Gastrocnemius medialis (tissue), 4 donors: ENCODE measurements around the gene PDHX.

Experiments used
- POLR2A ChIP-seq, 2 donors: fragments of 450-650 bp; IDR thresholded peaks; one replicate each; pipeline ENCODE4 v1.6.1; 2017; ENCODE audit warnings: antibody characterized with exemption in 2 of 2, mild to moderate bottlenecking in 2 of 2, moderate library complexity in 2 of 2
- TF ChIP-seq, protein P1 (sequence below), 5 experiments: fragments of 450-650 bp in 3 of 5; fragments of 200-600 bp in 2 of 5; sonication (generic) in 2 of 5; IDR thresholded peaks in 4 of 5; conservative IDR thresholded peaks in 1 of 5; 1 replicate in 4 of 5; 2 replicates in 1 of 5; pipeline ENCODE4 v1.5.1; 2016 to 2019; ENCODE audit warnings: antibody characterized with exemption in 5 of 5, mild to moderate bottlenecking in 3 of 5, moderate library complexity in 3 of 5

DNA sequence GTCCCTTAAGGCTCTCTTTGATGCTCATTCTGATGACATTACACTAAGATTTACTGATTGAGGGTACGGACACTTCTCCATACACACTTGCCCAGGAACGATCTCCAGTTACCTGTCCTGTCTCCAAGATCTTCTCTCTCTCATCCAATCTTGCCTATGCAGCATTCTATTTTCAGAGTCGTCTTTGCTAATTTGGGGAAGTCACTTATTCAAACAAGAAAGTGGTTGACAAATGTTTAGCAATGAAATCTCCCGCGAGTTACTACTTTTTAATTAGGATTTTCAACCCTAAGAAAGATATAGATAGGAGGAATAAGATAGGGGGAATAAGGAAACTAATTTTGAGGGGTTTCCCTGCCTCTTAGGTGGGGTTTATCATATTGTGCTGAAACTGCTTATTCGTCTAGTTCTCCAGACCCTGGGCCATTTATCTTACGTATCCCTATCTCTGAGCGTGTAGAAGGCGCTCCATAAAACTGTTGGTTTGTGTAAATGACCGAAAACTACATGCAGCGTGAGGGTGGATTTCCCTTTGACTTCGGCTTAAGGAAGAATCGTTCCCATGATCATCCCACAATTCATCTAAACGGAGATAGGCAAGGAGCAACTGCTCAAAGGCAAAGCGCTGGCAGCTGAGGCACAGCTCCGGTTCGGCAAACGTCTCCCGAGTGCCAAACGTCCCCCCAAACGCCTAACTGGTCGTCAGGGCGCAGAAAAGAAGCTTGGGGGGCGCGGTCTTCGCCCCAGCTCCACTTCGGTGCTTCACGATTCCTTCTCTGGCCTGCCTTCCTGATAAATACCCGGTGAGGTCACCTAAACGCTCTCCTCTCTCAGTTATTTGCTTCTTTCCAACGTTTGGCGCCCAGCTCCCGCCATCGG lies 1.0 kb upstream of the PDHX start:
- TF ChIP-seq, protein P1, sequence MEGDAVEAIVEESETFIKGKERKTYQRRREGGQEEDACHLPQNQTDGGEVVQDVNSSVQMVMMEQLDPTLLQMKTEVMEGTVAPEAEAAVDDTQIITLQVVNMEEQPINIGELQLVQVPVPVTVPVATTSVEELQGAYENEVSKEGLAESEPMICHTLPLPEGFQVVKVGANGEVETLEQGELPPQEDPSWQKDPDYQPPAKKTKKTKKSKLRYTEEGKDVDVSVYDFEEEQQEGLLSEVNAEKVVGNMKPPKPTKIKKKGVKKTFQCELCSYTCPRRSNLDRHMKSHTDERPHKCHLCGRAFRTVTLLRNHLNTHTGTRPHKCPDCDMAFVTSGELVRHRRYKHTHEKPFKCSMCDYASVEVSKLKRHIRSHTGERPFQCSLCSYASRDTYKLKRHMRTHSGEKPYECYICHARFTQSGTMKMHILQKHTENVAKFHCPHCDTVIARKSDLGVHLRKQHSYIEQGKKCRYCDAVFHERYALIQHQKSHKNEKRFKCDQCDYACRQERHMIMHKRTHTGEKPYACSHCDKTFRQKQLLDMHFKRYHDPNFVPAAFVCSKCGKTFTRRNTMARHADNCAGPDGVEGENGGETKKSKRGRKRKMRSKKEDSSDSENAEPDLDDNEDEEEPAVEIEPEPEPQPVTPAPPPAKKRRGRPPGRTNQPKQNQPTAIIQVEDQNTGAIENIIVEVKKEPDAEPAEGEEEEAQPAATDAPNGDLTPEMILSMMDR (IDR thresholded peaks at IDR 0.05 in 4 of 5, conservative IDR thresholded peaks at IDR 0.05 in 1 of 5), result no peak
- TF ChIP-seq POLR2A (IDR thresholded peaks at IDR 0.05), result peak in 1 of 2 donors; percentile 3
